B cell (primary cell): ENCODE data around the gene PSAPL1.

Source experiments
- EZH2 ChIP-seq: IDR thresholded peaks from 2 replicates; pipeline ENCODE4 v1.6.1; 2012; ENCODE audit warnings: borderline replicate concordance, low read depth, mild to moderate bottlenecking, moderate library complexity, low read length; ENCODE audit not compliant: insufficient read depth, poor library complexity, severe bottlenecking
- TF ChIP-seq, protein P1 (sequence below): fragments of 200-600 bp; IDR thresholded peaks from one replicate; pipeline ENCODE4 v1.8.0; 2022; ENCODE audit warnings: antibody characterized with exemption, mild to moderate bottlenecking

DNA sequence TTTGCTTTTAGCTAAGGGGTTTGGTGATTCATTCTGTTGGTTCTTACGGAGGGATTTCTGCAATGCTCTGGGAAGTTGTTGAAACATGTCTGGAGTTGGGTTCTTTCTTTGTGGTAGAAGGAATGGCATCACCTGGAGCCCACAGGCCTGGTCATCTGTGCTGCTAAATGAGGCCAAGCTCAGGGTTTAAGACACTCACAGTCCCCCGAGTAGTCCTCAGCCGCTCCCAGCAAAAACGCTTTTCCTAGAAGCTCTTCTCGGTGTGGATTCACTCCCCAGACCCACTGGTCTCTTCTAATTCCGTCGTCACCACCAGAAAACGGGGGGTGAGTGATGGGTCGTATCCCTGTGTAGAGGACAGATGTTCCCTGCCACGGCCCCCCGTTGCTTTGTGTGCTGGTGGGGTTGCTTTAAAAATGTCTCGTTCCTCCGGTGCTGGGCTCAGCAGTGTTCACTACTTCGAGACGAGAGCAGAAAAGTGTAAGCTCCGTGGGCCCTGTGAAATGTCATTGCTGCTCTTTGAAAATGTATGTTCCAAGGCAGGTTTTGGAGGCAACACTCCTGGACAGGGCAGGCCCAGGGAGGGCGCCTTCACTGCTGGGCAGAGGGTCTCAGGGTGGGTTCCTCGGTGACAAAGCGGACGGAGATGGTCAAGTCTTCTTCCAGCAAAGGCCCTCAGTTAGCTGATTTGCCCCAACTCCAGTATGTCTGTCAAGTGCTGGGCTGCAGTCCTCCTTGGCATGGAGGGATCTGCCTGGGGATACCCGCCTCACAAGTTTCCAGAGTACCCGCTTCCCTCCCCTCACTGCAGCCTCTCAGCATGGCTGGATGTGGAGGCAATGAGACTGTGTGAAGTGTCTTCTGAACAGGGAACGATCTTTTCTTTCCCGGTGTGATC is 37.3 kb downstream of the PSAPL1 start:
- TF ChIP-seq, protein P1, sequence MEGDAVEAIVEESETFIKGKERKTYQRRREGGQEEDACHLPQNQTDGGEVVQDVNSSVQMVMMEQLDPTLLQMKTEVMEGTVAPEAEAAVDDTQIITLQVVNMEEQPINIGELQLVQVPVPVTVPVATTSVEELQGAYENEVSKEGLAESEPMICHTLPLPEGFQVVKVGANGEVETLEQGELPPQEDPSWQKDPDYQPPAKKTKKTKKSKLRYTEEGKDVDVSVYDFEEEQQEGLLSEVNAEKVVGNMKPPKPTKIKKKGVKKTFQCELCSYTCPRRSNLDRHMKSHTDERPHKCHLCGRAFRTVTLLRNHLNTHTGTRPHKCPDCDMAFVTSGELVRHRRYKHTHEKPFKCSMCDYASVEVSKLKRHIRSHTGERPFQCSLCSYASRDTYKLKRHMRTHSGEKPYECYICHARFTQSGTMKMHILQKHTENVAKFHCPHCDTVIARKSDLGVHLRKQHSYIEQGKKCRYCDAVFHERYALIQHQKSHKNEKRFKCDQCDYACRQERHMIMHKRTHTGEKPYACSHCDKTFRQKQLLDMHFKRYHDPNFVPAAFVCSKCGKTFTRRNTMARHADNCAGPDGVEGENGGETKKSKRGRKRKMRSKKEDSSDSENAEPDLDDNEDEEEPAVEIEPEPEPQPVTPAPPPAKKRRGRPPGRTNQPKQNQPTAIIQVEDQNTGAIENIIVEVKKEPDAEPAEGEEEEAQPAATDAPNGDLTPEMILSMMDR = no peak
- TF ChIP-seq EZH2 = no peak
